Measurements from ENCODE around the gene GMCL2.

DNA sequence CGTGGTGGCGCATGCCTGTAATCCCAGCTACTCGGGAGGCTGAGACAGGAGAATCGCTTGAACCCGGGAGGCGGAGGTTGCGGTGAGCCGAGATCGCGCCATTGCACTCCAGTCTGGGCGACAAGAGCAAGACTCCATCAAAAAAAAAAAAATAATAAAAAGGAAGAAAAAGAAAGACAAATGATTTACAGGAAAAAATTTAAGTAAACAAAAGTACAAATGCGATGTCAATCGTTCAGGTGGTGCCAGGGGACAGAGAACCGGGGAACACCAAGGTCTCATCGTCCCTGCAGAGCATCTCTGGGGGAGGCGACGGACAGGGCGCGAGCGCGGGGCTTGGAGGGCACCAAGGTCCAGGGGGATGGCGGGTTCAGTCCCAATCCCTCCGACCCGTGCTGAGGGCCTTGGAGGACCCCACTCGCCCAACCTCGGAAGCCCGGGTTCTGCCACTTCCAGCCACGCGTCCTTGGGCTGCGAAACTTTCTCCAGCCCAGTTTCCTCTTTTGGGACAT is 16.6 kb upstream of the GMCL2 start:
- TF ChIP-seq, protein P1, sequence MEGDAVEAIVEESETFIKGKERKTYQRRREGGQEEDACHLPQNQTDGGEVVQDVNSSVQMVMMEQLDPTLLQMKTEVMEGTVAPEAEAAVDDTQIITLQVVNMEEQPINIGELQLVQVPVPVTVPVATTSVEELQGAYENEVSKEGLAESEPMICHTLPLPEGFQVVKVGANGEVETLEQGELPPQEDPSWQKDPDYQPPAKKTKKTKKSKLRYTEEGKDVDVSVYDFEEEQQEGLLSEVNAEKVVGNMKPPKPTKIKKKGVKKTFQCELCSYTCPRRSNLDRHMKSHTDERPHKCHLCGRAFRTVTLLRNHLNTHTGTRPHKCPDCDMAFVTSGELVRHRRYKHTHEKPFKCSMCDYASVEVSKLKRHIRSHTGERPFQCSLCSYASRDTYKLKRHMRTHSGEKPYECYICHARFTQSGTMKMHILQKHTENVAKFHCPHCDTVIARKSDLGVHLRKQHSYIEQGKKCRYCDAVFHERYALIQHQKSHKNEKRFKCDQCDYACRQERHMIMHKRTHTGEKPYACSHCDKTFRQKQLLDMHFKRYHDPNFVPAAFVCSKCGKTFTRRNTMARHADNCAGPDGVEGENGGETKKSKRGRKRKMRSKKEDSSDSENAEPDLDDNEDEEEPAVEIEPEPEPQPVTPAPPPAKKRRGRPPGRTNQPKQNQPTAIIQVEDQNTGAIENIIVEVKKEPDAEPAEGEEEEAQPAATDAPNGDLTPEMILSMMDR (IDR thresholded peaks at IDR 0.05), result no peak
- TF ChIP-seq POLR2A (IDR thresholded peaks at IDR 0.05; ENCODE audit: low read depth), result no peak
- TF ChIP-seq POLR2AphosphoS5 (IDR thresholded peaks at IDR 0.05), result no peak
- no peak for TF ChIP-seq EP300 (IDR thresholded peaks at IDR 0.05)
